NCI-H2196 (cell line): ENCODE measurements around the gene ELL2.
"Not testable (repeated sequence)": the region's sequence is repeated elsewhere in the genome, so short reads cannot be mapped to it uniquely, and the experiment has no call there.

Experiments
- DNase-seq: peaks from one replicate; lab custom pipeline; 2025; ENCODE audit not compliant: unreplicated experiment; lab: John Stamatoyannopoulos, UW

Gene ELL2

GRCh38 chr5:95883185-95884016, 78.2 kb downstream of the ELL2 start:
- no peak for DNase-seq

GRCh38 chr5:95881833-95882232, 79.8 kb downstream of the ELL2 start:
- no peak for DNase-seq

GRCh38 chr5:95880081-95880926, 81.3 kb downstream of the ELL2 start:
- no peak for DNase-seq

GRCh38 chr5:95879661-95880060, 82.0 kb downstream of the ELL2 start:
- no peak for DNase-seq

GRCh38 chr5:95878417-95879323, 83.0 kb downstream of the ELL2 start:
- DNase-seq, result no peak

- no peak for DNase-seq
These were observed 84.9 kb downstream of the ELL2 start for GRCh38 chr5:95876782-95877181.

- DNase-seq, result no peak
These were observed 87.4 kb downstream of the ELL2 start for GRCh38 chr5:95874246-95874645.

- no peak for DNase-seq
These were observed 88.3 kb downstream of the ELL2 start for GRCh38 chr5:95873351-95873750.

GRCh38 chr5:95872346-95873268, 89.0 kb downstream of the ELL2 start:
- DNase-seq, result no peak

- DNase-seq, result no peak
These were observed 90.4 kb downstream of the ELL2 start for GRCh38 chr5:95871146-95871806.

GRCh38 chr5:95870105-95870672, 91.5 kb downstream of the ELL2 start:
- no peak for DNase-seq

GRCh38 chr5:95869173-95869855, 92.3 kb downstream of the ELL2 start:
- not testable (repeated sequence) for DNase-seq

GRCh38 chr5:95868136-95868535, 93.5 kb downstream of the ELL2 start:
- DNase-seq, result no peak

- no peak for DNase-seq
These were observed 95.1 kb downstream of the ELL2 start for GRCh38 chr5:95866435-95867040.

- no peak for DNase-seq
These were observed 96.6 kb downstream of the ELL2 start for GRCh38 chr5:95864944-95865504.

GRCh38 chr5:95864456-95864855, 97.2 kb downstream of the ELL2 start:
- no peak for DNase-seq

- no peak for DNase-seq
These were observed 98.3 kb downstream of the ELL2 start for GRCh38 chr5:95863383-95863757.
